ENCODE data around the gene CLNK. TPM values are rescaled to one million over a fixed set of nuclear protein-coding genes. Genes with fewer than 3 reads are reported as not detected.

The CLNK gene
- total and polyA plus RNA-seq, 2 experiments from 2014 or later = not detected

GRCh38 chr4:10639664-10640063 is 44.9 kb downstream of the CLNK start:
- no peak overlapping the region for H3K4me2 ChIP-seq (ENCODE audit: unreplicated experiment)
- TF ChIP-seq EZH2phosphoT487 (IDR thresholded peaks at IDR 0.05; ENCODE audit: insufficient read depth, low read depth) = no peak
- TF ChIP-seq EZH2 (IDR thresholded peaks at IDR 0.05; ENCODE audit: insufficient read depth, poor library complexity, severe bottlenecking) = no peak
- no peak overlapping the region for H3K9ac ChIP-seq
- no peaks in the 10 kb centered on the region for H3K9me3 ChIP-seq (ENCODE audit: low read depth)
- WGBS, 2 experiments (ENCODE audit: low coverage in 1 of 2, low lambda C conversion rate in 2 of 2, missing lambda C conversion rate in 2 of 2) = 31 to 59% methylated on average over 2 of the region's 2 CpGs
- no peaks in the 10 kb centered on the region for H3K9me2 ChIP-seq (ENCODE audit: insufficient read depth)
- H3K4me3 ChIP-seq = no peak overlapping the region
- H3K4me1 ChIP-seq (ENCODE audit: insufficient read depth) = no peaks in the 10 kb centered on the region
- H3F3A ChIP-seq (ENCODE audit: insufficient read depth) = no peaks in the 10 kb centered on the region
- DNase-seq = peak; percentile 66
- in situ Hi-C loops (cut with MboI) = no loop called here
- peaks cover 8% of the 10 kb centered on the region; the same call in 1 of the 2 replicates for H3K27me3 ChIP-seq (replicated peaks; ENCODE audit: insufficient read depth)
- H3K27ac ChIP-seq = no peak overlapping the region
- no peak overlapping the region for H2AFZ ChIP-seq
- no peaks in the 10 kb centered on the region for H4K20me1 ChIP-seq (ENCODE audit: insufficient read depth)
- H3K79me2 ChIP-seq (ENCODE audit: insufficient read depth) = no peaks in the 10 kb centered on the region
- H3K36me3 ChIP-seq (ENCODE audit: low read depth) = no peaks in the 10 kb centered on the region

GRCh38 chr4:10639100-10639499 is 45.5 kb downstream of the CLNK start:
- no peaks in the 10 kb centered on the region for H3K79me2 ChIP-seq (ENCODE audit: insufficient read depth)
- no peaks in the 10 kb centered on the region for H3K9me3 ChIP-seq (ENCODE audit: low read depth)
- H3K4me2 ChIP-seq (ENCODE audit: unreplicated experiment) = no peak overlapping the region
- H3K4me1 ChIP-seq (ENCODE audit: insufficient read depth) = no peaks in the 10 kb centered on the region
- H3K4me3 ChIP-seq = no peak overlapping the region
- no peak for DNase-seq
- TF ChIP-seq EZH2phosphoT487 (IDR thresholded peaks at IDR 0.05; ENCODE audit: insufficient read depth, low read depth) (no peak), EZH2 (IDR thresholded peaks at IDR 0.05; ENCODE audit: insufficient read depth, poor library complexity, severe bottlenecking) (no peak)
- no peak overlapping the region for H3K9ac ChIP-seq
- H3K36me3 ChIP-seq (ENCODE audit: low read depth) = no peaks in the 10 kb centered on the region
- H3K27me3 ChIP-seq (replicated peaks; ENCODE audit: insufficient read depth) = peaks cover 8% of the 10 kb centered on the region; the same call in 1 of the 2 replicates
- H3K27ac ChIP-seq = 0 out of 2 replicates have a peak overlapping the region, but pooled peaks have one; percentile 15
- no peaks in the 10 kb centered on the region for H3F3A ChIP-seq (ENCODE audit: insufficient read depth)
- H3K9me2 ChIP-seq (ENCODE audit: insufficient read depth) = no peaks in the 10 kb centered on the region
- 34 to 44% methylated on average over 1 of the region's 1 CpG for WGBS, 2 experiments (ENCODE audit: low coverage in 1 of 2, low lambda C conversion rate in 2 of 2, missing lambda C conversion rate in 2 of 2)
- no peak overlapping the region for H2AFZ ChIP-seq
- in situ Hi-C loops (cut with MboI) = no loop called here
- H4K20me1 ChIP-seq (ENCODE audit: insufficient read depth) = no peaks in the 10 kb centered on the region

- no peak for DNase-seq
- no peak overlapping the region for H2AFZ ChIP-seq
These were observed 49.5 kb downstream of the CLNK start for GRCh38 chr4:10635091-10635490.

GRCh38 chr4:10629394-10629793 is 55.2 kb downstream of the CLNK start:
- no peaks in the 10 kb centered on the region for H3K4me1 ChIP-seq (ENCODE audit: insufficient read depth)
- DNase-seq = no peak
- no peak overlapping the region for H3K4me2 ChIP-seq (ENCODE audit: unreplicated experiment)
- H2AFZ ChIP-seq = no peak overlapping the region
- no peaks in the 10 kb centered on the region for H4K20me1 ChIP-seq (ENCODE audit: insufficient read depth)
- 55 to 67% methylated on average over 4 of the region's 4 CpGs for WGBS, 2 experiments (ENCODE audit: low coverage in 1 of 2, low lambda C conversion rate in 2 of 2, missing lambda C conversion rate in 2 of 2)
- H3K27me3 ChIP-seq (replicated peaks; ENCODE audit: insufficient read depth) = peaks cover 59% of the 10 kb centered on the region
- no peaks in the 10 kb centered on the region for H3K36me3 ChIP-seq (ENCODE audit: low read depth)
- H3K9me3 ChIP-seq (ENCODE audit: low read depth) = no peaks in the 10 kb centered on the region
- H3K9me2 ChIP-seq (ENCODE audit: insufficient read depth) = no peaks in the 10 kb centered on the region
- no peaks in the 10 kb centered on the region for H3K79me2 ChIP-seq (ENCODE audit: insufficient read depth)
- TF ChIP-seq EZH2 (IDR thresholded peaks at IDR 0.05; ENCODE audit: insufficient read depth, poor library complexity, severe bottlenecking) (no peak), EZH2phosphoT487 (IDR thresholded peaks at IDR 0.05; ENCODE audit: insufficient read depth, low read depth) (no peak)
- in situ Hi-C loops (cut with MboI) = no loop called here
- no peak overlapping the region for H3K9ac ChIP-seq
- H3K27ac ChIP-seq = no peak overlapping the region
- no peaks in the 10 kb centered on the region for H3F3A ChIP-seq (ENCODE audit: insufficient read depth)
- no peak overlapping the region for H3K4me3 ChIP-seq

More at GRCh38 chr4:10635091-10635490, 49.5 kb downstream of the CLNK start:
- no peak overlapping the region for H3K9ac ChIP-seq
- no peaks in the 10 kb centered on the region for H3K79me2 ChIP-seq (ENCODE audit: insufficient read depth)
- H3F3A ChIP-seq (ENCODE audit: insufficient read depth) = no peaks in the 10 kb centered on the region
- in situ Hi-C loops (cut with MboI) = no loop called here
- H3K4me3 ChIP-seq = no peak overlapping the region
- H3K4me2 ChIP-seq (ENCODE audit: unreplicated experiment) = no peak overlapping the region
- H3K27me3 ChIP-seq (replicated peaks; ENCODE audit: insufficient read depth) = peaks cover 28% of the 10 kb centered on the region
- TF ChIP-seq EZH2phosphoT487 (IDR thresholded peaks at IDR 0.05; ENCODE audit: insufficient read depth, low read depth) (no peak), EZH2 (IDR thresholded peaks at IDR 0.05; ENCODE audit: insufficient read depth, poor library complexity, severe bottlenecking) (no peak)
- H3K36me3 ChIP-seq (ENCODE audit: low read depth) = no peaks in the 10 kb centered on the region
- no peaks in the 10 kb centered on the region for H3K9me3 ChIP-seq (ENCODE audit: low read depth)
- no peak overlapping the region for H3K27ac ChIP-seq
- H4K20me1 ChIP-seq (ENCODE audit: insufficient read depth) = no peaks in the 10 kb centered on the region
- no peaks in the 10 kb centered on the region for H3K4me1 ChIP-seq (ENCODE audit: insufficient read depth)
- H3K9me2 ChIP-seq (ENCODE audit: insufficient read depth) = no peaks in the 10 kb centered on the region
- 16 to 17% methylated on average over 6 of the region's 6 CpGs for WGBS, 2 experiments (ENCODE audit: low coverage in 1 of 2, low lambda C conversion rate in 2 of 2, missing lambda C conversion rate in 2 of 2)

- 2 to 4% methylated on average over 5 of the region's 5 CpGs for WGBS, 2 experiments (ENCODE audit: low coverage in 1 of 2, low lambda C conversion rate in 2 of 2, missing lambda C conversion rate in 2 of 2)
- no peaks in the 10 kb centered on the region; the same call in 1 of the 2 replicates for H3K4me1 ChIP-seq (ENCODE audit: insufficient read depth)
- H3K27me3 ChIP-seq (replicated peaks; ENCODE audit: insufficient read depth) = peaks cover 39% of the 10 kb centered on the region
- no peak overlapping the region for H2AFZ ChIP-seq
- DNase-seq = no peak
- H3K4me2 ChIP-seq (ENCODE audit: unreplicated experiment) = no peak overlapping the region
- H3K79me2 ChIP-seq (ENCODE audit: insufficient read depth) = no peaks in the 10 kb centered on the region
- H3K9ac ChIP-seq = no peak overlapping the region
- no peak for TF ChIP-seq EZH2 (IDR thresholded peaks at IDR 0.05; ENCODE audit: insufficient read depth, poor library complexity, severe bottlenecking)
- no peak for TF ChIP-seq EZH2phosphoT487 (IDR thresholded peaks at IDR 0.05; ENCODE audit: insufficient read depth, low read depth)
- in situ Hi-C loops (cut with MboI) = no loop called here
- no peaks in the 10 kb centered on the region for H3K36me3 ChIP-seq (ENCODE audit: low read depth)
- H3K9me2 ChIP-seq (ENCODE audit: insufficient read depth) = no peaks in the 10 kb centered on the region
- H3K4me3 ChIP-seq = no peak overlapping the region
- H3F3A ChIP-seq (ENCODE audit: insufficient read depth) = no peaks in the 10 kb centered on the region
- no peak overlapping the region for H3K27ac ChIP-seq
- H4K20me1 ChIP-seq (ENCODE audit: insufficient read depth) = no peaks in the 10 kb centered on the region
- H3K9me3 ChIP-seq (ENCODE audit: low read depth) = no peaks in the 10 kb centered on the region
These were observed 59.4 kb downstream of the CLNK start for GRCh38 chr4:10625131-10625530.

All from GM23248 (cell line).